K562 (cell line): Measurements from ENCODE around the gene ADAM33. TPM values are rescaled to one million over a fixed set of nuclear protein-coding genes. Genes with fewer than 3 reads are reported as not detected.

Source experiments
- E2F5 ChIP-seq: sonication (generic); formaldehyde crosslinking; IDR thresholded peaks from 2 replicates; pipeline ENCODE4 v1.8.0; 2022; ENCODE audit warnings: mild to moderate bottlenecking, missing genetic modification reagents
- KDM5B ChIP-seq: fragments of 200-600 bp; sonication (generic); IDR thresholded peaks from 2 replicates; pipeline ENCODE4 v1.6.1; 2012; ENCODE audit warnings: low read depth, mild to moderate bottlenecking, moderate library complexity, low read length, control low read depth, inconsistent platforms; ENCODE audit not compliant: insufficient replicate concordance
- KLF6 ChIP-seq: fragments of 250-450 bp; sonication (Bioruptor Pico); IDR thresholded peaks from 2 replicates; pipeline ENCODE4 v1.4.0; 2020; ENCODE audit warnings: mild to moderate bottlenecking, moderate library complexity, borderline replicate concordance
- TARDBP ChIP-seq: fragments of 450-650 bp; IDR thresholded peaks from 2 replicates; pipeline ENCODE4 v1.6.1; 2016
- THRA ChIP-seq: fragments of 450-650 bp; IDR thresholded peaks from 2 replicates; pipeline ENCODE4 v1.6.1; 2017; ENCODE audit warnings: mild to moderate bottlenecking, moderate library complexity
- WHSC1 ChIP-seq: IDR thresholded peaks from one replicate; pipeline ENCODE4 v1.6.1; 2012; ENCODE audit warnings: low read length, control low read depth, inconsistent platforms
- ZBED1 ChIP-seq: IDR thresholded peaks from 2 replicates; pipeline ENCODE4 v1.6.1; 2014
- ZNF79 ChIP-seq: fragments of 250-450 bp; sonication (Bioruptor Pico); IDR thresholded peaks from 2 replicates; pipeline ENCODE4 v1.4.0; 2020; ENCODE audit warnings: low read depth, mild to moderate bottlenecking, moderate library complexity
- polyA plus RNA-seq, 8 experiments: library from polyadenylated mRNA; depleted of rRNA in 4 of 8; stranded (reverse) in 5 of 8; unstranded in 3 of 8; fragments of >200 nt; fragmentation: Nextera tagmentation in 2 of 8; fragmentation: Illumina TruSeq in 1 of 8; extraction: Ambion mirVana in 2 of 8; extraction: Trizol in 1 of 8; gene quantifications; 2 replicates each; pipeline versions ENCODE4 v1.2.1 to v1.2.3, GENCODE V29; 2011 to 2014; ENCODE audit warnings: inconsistent platforms in 1 of 8, missing spikeins in 1 of 8
- total RNA-seq, 7 experiments: library from RNA; depleted of rRNA in 6 of 7; stranded (reverse); fragments of >200 nt in 6 of 7; fragmentation: Illumina TruSeq in 2 of 7; extraction: Trizol in 2 of 7; gene quantifications; 2 replicates each; pipeline versions ENCODE4 v1.2.1 to v1.2.3, GENCODE V29; 2011 to 2021; ENCODE audit warnings: low replicate concordance in 1 of 7
- TF ChIP-seq, protein P1 (sequence below): fragments of 450-650 bp; IDR thresholded peaks from 2 replicates; pipeline ENCODE4 v1.6.1; 2017; ENCODE audit warnings: antibody characterized with exemption, mild to moderate bottlenecking

Gene ADAM33
- total and polyA plus RNA-seq, 9 of the 15 experiments (the other 6 are each of a cell fraction or from before 2014, with no cell fraction given): not detected

GRCh38 chr20:3728876-3729275, 47.1 kb upstream of the ADAM33 start (continued):
- TF ChIP-seq, protein P1, sequence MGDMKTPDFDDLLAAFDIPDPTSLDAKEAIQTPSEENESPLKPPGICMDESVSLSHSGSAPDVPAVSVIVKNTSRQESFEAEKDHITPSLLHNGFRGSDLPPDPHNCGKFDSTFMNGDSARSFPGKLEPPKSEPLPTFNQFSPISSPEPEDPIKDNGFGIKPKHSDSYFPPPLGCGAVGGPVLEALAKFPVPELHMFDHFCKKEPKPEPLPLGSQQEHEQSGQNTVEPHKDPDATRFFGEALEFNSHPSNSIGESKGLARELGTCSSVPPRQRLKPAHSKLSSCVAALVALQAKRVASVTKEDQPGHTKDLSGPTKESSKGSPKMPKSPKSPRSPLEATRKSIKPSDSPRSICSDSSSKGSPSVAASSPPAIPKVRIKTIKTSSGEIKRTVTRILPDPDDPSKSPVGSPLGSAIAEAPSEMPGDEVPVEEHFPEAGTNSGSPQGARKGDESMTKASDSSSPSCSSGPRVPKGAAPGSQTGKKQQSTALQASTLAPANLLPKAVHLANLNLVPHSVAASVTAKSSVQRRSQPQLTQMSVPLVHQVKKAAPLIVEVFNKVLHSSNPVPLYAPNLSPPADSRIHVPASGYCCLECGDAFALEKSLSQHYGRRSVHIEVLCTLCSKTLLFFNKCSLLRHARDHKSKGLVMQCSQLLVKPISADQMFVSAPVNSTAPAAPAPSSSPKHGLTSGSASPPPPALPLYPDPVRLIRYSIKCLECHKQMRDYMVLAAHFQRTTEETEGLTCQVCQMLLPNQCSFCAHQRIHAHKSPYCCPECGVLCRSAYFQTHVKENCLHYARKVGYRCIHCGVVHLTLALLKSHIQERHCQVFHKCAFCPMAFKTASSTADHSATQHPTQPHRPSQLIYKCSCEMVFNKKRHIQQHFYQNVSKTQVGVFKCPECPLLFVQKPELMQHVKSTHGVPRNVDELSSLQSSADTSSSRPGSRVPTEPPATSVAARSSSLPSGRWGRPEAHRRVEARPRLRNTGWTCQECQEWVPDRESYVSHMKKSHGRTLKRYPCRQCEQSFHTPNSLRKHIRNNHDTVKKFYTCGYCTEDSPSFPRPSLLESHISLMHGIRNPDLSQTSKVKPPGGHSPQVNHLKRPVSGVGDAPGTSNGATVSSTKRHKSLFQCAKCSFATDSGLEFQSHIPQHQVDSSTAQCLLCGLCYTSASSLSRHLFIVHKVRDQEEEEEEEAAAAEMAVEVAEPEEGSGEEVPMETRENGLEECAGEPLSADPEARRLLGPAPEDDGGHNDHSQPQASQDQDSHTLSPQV: no peak
- no peak for TF ChIP-seq TARDBP
- TF ChIP-seq THRA: no peak
- TF ChIP-seq ZBED1: no peak
- no peak for TF ChIP-seq KLF6 (CRISPR knock-in tag)
- TF ChIP-seq E2F5 (CRISPR knock-in tag): no peak
- TF ChIP-seq ZNF79 (CRISPR knock-in tag): no peak
- TF ChIP-seq KDM5B: no peak
- TF ChIP-seq WHSC1: no peak
